ENCODE results near the gene KATNAL1. TPM values are rescaled to one million over a fixed set of nuclear protein-coding genes. Genes with fewer than 3 reads are reported as not detected.

Gene KATNAL1
- total and polyA plus RNA-seq, 10 of the 15 experiments (the other 5 are each of a cell fraction or from before 2014, with no cell fraction given) = 6.5 to 18.7 (median 11.7) TPM

- no peak for TF ChIP-seq CBFB (IDR thresholded peaks at IDR 0.05; ENCODE audit: low read depth)
- TF ChIP-seq BHLHE40 (IDR thresholded peaks at IDR 0.05; ENCODE audit: borderline replicate concordance in 1 of 2, low read depth in 2 of 2, low read length in 1 of 2) = no peak
- no peak for TF ChIP-seq ATF7 (IDR thresholded peaks at IDR 0.05; ENCODE audit: low read depth)
- TF ChIP-seq NR2F1 (conservative IDR thresholded peaks at IDR 0.05) = no peak
- TF ChIP-seq IKZF2 (IDR thresholded peaks at IDR 0.05) = peak; percentile 26 to 39; a peak in 2 of 4 replicates
- no peak for TF ChIP-seq EGR1 (IDR thresholded peaks at IDR 0.05; ENCODE audit: borderline replicate concordance in 1 of 2, low read depth in 2 of 2, low read length in 2 of 2)
- TF ChIP-seq IKZF1 (conservative IDR thresholded peaks at IDR 0.05) = no peak
- no peak for TF ChIP-seq CHD1 (IDR thresholded peaks at IDR 0.05; ENCODE audit: low read depth, low read length)
- TF ChIP-seq CBX3 (IDR thresholded peaks at IDR 0.05; ENCODE audit: borderline replicate concordance, low read depth) = no peak
- TF ChIP-seq, protein P1, sequence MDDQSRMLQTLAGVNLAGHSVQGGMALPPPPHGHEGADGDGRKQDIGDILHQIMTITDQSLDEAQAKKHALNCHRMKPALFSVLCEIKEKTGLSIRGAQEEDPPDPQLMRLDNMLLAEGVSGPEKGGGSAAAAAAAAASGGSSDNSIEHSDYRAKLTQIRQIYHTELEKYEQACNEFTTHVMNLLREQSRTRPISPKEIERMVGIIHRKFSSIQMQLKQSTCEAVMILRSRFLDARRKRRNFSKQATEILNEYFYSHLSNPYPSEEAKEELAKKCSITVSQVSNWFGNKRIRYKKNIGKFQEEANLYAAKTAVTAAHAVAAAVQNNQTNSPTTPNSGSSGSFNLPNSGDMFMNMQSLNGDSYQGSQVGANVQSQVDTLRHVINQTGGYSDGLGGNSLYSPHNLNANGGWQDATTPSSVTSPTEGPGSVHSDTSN (IDR thresholded peaks at IDR 0.05; ENCODE audit: insufficient replicate concordance, low read depth, low read length) = no peak
- no peak for TF ChIP-seq NKRF (conservative IDR thresholded peaks at IDR 0.05)
- TF ChIP-seq NFIC (IDR thresholded peaks at IDR 0.05; ENCODE audit: low read depth, low read length) = peak; percentile 31; the same call in 1 of the 2 replicates
- no peak for TF ChIP-seq ZNF384 (IDR thresholded peaks at IDR 0.05; ENCODE audit: borderline replicate concordance, low read depth, low read length)
- TF ChIP-seq, protein P2, sequence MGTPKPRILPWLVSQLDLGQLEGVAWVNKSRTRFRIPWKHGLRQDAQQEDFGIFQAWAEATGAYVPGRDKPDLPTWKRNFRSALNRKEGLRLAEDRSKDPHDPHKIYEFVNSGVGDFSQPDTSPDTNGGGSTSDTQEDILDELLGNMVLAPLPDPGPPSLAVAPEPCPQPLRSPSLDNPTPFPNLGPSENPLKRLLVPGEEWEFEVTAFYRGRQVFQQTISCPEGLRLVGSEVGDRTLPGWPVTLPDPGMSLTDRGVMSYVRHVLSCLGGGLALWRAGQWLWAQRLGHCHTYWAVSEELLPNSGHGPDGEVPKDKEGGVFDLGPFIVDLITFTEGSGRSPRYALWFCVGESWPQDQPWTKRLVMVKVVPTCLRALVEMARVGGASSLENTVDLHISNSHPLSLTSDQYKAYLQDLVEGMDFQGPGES (IDR thresholded peaks at IDR 0.05) = no peak
- no peak for TF ChIP-seq RCOR1 (conservative IDR thresholded peaks at IDR 0.05; ENCODE audit: low read depth, low read length)
- no peak for TF ChIP-seq BMI1 (IDR thresholded peaks at IDR 0.05; ENCODE audit: borderline replicate concordance)
- TF ChIP-seq TCF3 (IDR thresholded peaks at IDR 0.05; ENCODE audit: borderline replicate concordance, insufficient read depth, low read depth, low read length) = no peak
- TF ChIP-seq, protein P3, sequence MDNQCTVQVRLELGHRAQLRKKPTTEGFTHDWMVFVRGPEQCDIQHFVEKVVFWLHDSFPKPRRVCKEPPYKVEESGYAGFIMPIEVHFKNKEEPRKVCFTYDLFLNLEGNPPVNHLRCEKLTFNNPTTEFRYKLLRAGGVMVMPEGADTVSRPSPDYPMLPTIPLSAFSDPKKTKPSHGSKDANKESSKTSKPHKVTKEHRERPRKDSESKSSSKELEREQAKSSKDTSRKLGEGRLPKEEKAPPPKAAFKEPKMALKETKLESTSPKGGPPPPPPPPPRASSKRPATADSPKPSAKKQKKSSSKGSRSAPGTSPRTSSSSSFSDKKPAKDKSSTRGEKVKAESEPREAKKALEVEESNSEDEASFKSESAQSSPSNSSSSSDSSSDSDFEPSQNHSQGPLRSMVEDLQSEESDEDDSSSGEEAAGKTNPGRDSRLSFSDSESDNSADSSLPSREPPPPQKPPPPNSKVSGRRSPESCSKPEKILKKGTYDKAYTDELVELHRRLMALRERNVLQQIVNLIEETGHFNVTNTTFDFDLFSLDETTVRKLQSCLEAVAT (IDR thresholded peaks at IDR 0.05) = 0 out of 2 replicates have a peak, but pooled peaks have one; percentile 29
- no peak for TF ChIP-seq TCF7 (IDR thresholded peaks at IDR 0.05; ENCODE audit: borderline replicate concordance)
- TF ChIP-seq MTA3 (IDR thresholded peaks at IDR 0.05; ENCODE audit: borderline replicate concordance, low read length) = no peak
- TF ChIP-seq SMAD5 (IDR thresholded peaks at IDR 0.05; ENCODE audit: low read depth) = no peak
- no peak for TF ChIP-seq BCLAF1 (IDR thresholded peaks at IDR 0.05)
- TF ChIP-seq SREBF2 (IDR thresholded peaks at IDR 0.05; ENCODE audit: low read length) = no peak
- no peak for TF ChIP-seq PAX8 (IDR thresholded peaks at IDR 0.05)
Measured at GRCh38 chr13:30276178-30276577, 31.2 kb downstream of the KATNAL1 start (continued).
